ENCODE results near the gene PRKCB. TPM values are rescaled to one million over a fixed set of nuclear protein-coding genes. Genes with fewer than 3 reads are reported as not detected.

PRKCB gene
- total and polyA plus RNA-seq, 2 experiments from 2014 or later: 3.7 to 16.4 TPM

DNA sequence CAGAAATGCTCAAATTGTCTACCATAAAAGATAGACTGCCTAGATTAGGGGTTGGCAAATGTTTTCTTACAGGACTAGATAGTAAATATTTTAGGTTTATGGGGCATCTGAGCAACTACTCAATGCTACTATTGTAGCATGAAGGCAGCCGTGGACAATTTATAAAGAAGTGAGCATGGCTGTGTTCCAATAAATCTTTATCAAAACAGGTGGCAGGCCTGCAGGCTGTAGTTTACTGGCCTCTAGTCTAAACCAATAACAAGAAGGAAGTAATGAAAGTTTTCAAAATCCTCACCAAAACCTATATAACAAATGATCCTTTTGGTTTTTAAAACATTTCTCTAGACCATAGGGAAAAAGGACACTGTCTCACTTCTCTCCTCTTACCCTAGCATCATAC, 105.2 kb downstream of the PRKCB start (continued):
- TF ChIP-seq CREB1 (CRISPR knock-in tag; IDR thresholded peaks at IDR 0.05; ENCODE audit: low read depth) (no peak), EZH2phosphoT487 (IDR thresholded peaks at IDR 0.05; ENCODE audit: unreplicated experiment) (no peak)

DNA sequence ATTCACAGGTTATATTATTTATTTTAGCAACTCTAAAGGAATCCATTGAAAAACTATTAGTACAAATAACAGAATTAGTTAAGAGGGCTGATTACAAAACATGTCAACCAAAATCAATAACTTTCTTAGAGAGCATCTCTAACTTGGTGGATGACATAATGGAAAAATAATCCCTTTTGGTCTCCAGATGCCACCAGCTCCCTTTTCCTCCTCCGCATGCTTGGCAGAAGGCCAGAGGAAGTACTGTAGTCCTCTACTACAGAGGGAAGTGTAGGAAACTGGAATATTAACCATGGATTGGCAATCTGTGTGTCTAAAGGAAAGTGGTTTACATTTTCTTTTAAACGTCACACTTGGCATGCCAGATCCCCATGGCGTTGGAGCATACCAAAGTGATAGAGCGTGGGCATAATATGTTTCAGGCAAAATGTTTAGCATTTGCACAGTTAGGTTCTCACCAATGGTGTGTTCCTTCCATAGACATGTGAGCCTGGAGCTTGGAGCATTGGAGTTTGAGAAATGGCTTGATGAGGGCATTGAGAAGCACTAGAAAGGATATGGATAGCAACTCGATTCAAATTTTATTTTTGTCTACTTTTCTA, 106.3 kb downstream of the PRKCB start:
- Mint-ChIP-seq H3K4me1 (peaks cover under 1% of the 10 kb centered on the region; the same call in 2 of the 3 replicates), H3K36me3 (ENCODE audit: low read depth) (no peaks in the 10 kb centered on the region), H3K27ac (no peak overlapping the region), H3K27me3 (ENCODE audit: insufficient read depth, low read depth, poor library complexity) (peaks cover 3% of the 10 kb centered on the region), H3K9me3 (no peaks in the 10 kb centered on the region), H3K4me3 (no peak overlapping the region)
- H3K4me1 ChIP-seq (ENCODE audit: insufficient read depth): peaks cover under 1% of the 10 kb centered on the region; the same call in 1 of the 2 replicates
- no peak overlapping the region for H2AFZ ChIP-seq
- H3K27me3 ChIP-seq (ENCODE audit: insufficient read depth): no peaks in the 10 kb centered on the region
- no peaks in the 10 kb centered on the region for H3K9me2 ChIP-seq (ENCODE audit: insufficient read depth)
- TF ChIP-seq POLR2AphosphoS5 (IDR thresholded peaks at IDR 0.05; ENCODE audit: low read depth) (no peak), ZNF331 (CRISPR knock-in tag; IDR thresholded peaks at IDR 0.05; ENCODE audit: low read depth) (no peak), STAT1 (IDR thresholded peaks at IDR 0.05; ENCODE audit: unreplicated experiment) (no peak), JUNB (IDR thresholded peaks at IDR 0.05; ENCODE audit: unreplicated experiment) (no peak), EZH2phosphoT487 (IDR thresholded peaks at IDR 0.05; ENCODE audit: unreplicated experiment) (no peak), ZNF114 (CRISPR knock-in tag; IDR thresholded peaks at IDR 0.05) (no peak), EZH2 (IDR thresholded peaks at IDR 0.05; ENCODE audit: low read depth, unreplicated experiment) (no peak), CREB1 (CRISPR knock-in tag; IDR thresholded peaks at IDR 0.05; ENCODE audit: low read depth) (no peak), NANOG (IDR thresholded peaks at IDR 0.05; ENCODE audit: borderline replicate concordance) (no peak)
- TF ChIP-seq, protein P1, sequence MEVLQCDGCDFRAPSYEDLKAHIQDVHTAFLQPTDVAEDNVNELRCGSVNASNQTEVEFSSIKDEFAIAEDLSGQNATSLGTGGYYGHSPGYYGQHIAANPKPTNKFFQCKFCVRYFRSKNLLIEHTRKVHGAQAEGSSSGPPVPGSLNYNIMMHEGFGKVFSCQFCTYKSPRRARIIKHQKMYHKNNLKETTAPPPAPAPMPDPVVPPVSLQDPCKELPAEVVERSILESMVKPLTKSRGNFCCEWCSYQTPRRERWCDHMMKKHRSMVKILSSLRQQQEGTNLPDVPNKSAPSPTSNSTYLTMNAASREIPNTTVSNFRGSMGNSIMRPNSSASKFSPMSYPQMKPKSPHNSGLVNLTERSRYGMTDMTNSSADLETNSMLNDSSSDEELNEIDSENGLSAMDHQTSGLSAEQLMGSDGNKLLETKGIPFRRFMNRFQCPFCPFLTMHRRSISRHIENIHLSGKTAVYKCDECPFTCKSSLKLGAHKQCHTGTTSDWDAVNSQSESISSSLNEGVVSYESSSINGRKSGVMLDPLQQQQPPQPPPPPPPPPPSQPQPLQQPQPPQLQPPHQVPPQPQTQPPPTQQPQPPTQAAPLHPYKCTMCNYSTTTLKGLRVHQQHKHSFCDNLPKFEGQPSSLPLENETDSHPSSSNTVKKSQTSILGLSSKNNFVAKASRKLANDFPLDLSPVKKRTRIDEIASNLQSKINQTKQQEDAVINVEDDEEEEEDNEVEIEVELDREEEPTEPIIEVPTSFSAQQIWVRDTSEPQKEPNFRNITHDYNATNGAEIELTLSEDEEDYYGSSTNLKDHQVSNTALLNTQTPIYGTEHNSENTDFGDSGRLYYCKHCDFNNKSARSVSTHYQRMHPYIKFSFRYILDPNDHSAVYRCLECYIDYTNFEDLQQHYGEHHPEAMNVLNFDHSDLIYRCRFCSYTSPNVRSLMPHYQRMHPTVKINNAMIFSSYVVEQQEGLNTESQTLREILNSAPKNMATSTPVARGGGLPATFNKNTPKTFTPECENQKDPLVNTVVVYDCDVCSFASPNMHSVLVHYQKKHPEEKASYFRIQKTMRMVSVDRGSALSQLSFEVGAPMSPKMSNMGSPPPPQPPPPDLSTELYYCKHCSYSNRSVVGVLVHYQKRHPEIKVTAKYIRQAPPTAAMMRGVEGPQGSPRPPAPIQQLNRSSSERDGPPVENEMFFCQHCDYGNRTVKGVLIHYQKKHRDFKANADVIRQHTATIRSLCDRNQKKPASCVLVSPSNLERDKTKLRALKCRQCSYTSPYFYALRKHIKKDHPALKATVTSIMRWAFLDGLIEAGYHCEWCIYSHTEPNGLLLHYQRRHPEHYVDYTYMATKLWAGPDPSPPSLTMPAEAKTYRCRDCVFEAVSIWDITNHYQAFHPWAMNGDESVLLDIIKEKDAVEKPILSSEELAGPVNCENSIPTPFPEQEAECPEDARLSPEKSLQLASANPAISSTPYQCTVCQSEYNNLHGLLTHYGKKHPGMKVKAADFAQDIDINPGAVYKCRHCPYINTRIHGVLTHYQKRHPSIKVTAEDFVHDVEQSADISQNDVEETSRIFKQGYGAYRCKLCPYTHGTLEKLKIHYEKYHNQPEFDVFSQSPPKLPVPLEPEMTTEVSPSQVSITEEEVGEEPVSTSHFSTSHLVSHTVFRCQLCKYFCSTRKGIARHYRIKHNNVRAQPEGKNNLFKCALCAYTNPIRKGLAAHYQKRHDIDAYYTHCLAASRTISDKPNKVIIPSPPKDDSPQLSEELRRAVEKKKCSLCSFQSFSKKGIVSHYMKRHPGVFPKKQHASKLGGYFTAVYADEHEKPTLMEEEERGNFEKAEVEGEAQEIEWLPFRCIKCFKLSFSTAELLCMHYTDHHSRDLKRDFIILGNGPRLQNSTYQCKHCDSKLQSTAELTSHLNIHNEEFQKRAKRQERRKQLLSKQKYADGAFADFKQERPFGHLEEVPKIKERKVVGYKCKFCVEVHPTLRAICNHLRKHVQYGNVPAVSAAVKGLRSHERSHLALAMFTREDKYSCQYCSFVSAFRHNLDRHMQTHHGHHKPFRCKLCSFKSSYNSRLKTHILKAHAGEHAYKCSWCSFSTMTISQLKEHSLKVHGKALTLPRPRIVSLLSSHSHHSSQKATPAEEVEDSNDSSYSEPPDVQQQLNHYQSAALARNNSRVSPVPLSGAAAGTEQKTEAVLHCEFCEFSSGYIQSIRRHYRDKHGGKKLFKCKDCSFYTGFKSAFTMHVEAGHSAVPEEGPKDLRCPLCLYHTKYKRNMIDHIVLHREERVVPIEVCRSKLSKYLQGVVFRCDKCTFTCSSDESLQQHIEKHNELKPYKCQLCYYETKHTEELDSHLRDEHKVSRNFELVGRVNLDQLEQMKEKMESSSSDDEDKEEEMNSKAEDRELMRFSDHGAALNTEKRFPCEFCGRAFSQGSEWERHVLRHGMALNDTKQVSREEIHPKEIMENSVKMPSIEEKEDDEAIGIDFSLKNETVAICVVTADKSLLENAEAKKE (CRISPR knock-in tag; IDR thresholded peaks at IDR 0.05): no peak
- TF ChIP-seq, protein P2, sequence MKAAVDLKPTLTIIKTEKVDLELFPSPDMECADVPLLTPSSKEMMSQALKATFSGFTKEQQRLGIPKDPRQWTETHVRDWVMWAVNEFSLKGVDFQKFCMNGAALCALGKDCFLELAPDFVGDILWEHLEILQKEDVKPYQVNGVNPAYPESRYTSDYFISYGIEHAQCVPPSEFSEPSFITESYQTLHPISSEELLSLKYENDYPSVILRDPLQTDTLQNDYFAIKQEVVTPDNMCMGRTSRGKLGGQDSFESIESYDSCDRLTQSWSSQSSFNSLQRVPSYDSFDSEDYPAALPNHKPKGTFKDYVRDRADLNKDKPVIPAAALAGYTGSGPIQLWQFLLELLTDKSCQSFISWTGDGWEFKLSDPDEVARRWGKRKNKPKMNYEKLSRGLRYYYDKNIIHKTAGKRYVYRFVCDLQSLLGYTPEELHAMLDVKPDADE (IDR thresholded peaks at IDR 0.05): no peak
- H4K20me1 ChIP-seq (replicated peaks; ENCODE audit: insufficient read depth): no peaks in the 10 kb centered on the region; the same call in 1 of the 2 replicates
- H3K79me2 ChIP-seq (replicated peaks; ENCODE audit: insufficient read depth): no peaks in the 10 kb centered on the region
- H3K36me3 ChIP-seq (ENCODE audit: insufficient read depth): no peaks in the 10 kb centered on the region
- H3K4me2 ChIP-seq: no peak overlapping the region
- H3F3A ChIP-seq (replicated peaks; ENCODE audit: low read depth): no peaks in the 10 kb centered on the region
- DNase-seq (ENCODE audit: low spot score) (no peak), ATAC-seq (no peak)
- no peak overlapping the region for H3K27ac ChIP-seq (ENCODE audit: low read depth)
- H3K4me3 ChIP-seq: no peak overlapping the region
